ENCODE measurements around the gene SPTBN1.
"Not testable (repeated sequence)": the region's sequence is repeated elsewhere in the genome, so short reads cannot be mapped to it uniquely, and the experiment has no call there.

SPTBN1 gene

GRCh38 chr2:54497763-54498680 lies 41.9 kb downstream of the SPTBN1 start:
- H3K27me3 ChIP-seq (ENCODE audit: control insufficient read depth in 1 of 2, insufficient read depth in 2 of 2, low read length in 2 of 2) = no peaks in the 10 kb centered on the region
- no peak overlapping the region for H3K4me3 ChIP-seq (ENCODE audit: low read depth in 1 of 2, low read length in 2 of 2)

GRCh38 chr2:54499661-54500060 lies 43.5 kb downstream of the SPTBN1 start:
- no peaks in the 10 kb centered on the region for H3K36me3 ChIP-seq (ENCODE audit: control insufficient read depth in 1 of 2, insufficient read depth in 2 of 2, low read length in 2 of 2)
- no peak overlapping the region for H3K27ac ChIP-seq (ENCODE audit: low read depth, low read length)
- no peaks in the 10 kb centered on the region for H3K4me1 ChIP-seq (ENCODE audit: control insufficient read depth in 1 of 2, insufficient read depth in 2 of 2, low read length in 2 of 2)
- H3K27me3 ChIP-seq (ENCODE audit: control insufficient read depth in 1 of 2, insufficient read depth in 2 of 2, low read length in 2 of 2) = no peaks in the 10 kb centered on the region
- no peak overlapping the region for H3K4me3 ChIP-seq (ENCODE audit: low read depth in 1 of 2, low read length in 2 of 2)
- H3K9ac ChIP-seq (ENCODE audit: low read depth in 1 of 2, low read length in 2 of 2) = no peak overlapping the region
- H3K9me3 ChIP-seq (ENCODE audit: control insufficient read depth in 1 of 2, low read length in 2 of 2) = no peaks in the 10 kb centered on the region

More at GRCh38 chr2:54497763-54498680, 41.9 kb downstream of the SPTBN1 start:
- no peak overlapping the region for H3K9ac ChIP-seq (ENCODE audit: low read depth in 1 of 2, low read length in 2 of 2)
- H3K36me3 ChIP-seq (ENCODE audit: control insufficient read depth in 1 of 2, insufficient read depth in 2 of 2, low read length in 2 of 2) = no peaks in the 10 kb centered on the region
- H3K4me1 ChIP-seq (ENCODE audit: control insufficient read depth in 1 of 2, insufficient read depth in 2 of 2, low read length in 2 of 2) = no peaks in the 10 kb centered on the region
- no peaks in the 10 kb centered on the region for H3K9me3 ChIP-seq (ENCODE audit: control insufficient read depth in 1 of 2, low read length in 2 of 2)
- no peak overlapping the region for H3K27ac ChIP-seq (ENCODE audit: low read depth, low read length)

GRCh38 chr2:54500404-54501205 lies 44.5 kb downstream of the SPTBN1 start:
- Histone ChIP-seq H3K4me3 (ENCODE audit: low read depth in 1 of 2, low read length in 2 of 2) (no peak overlapping the region), H3K27ac (ENCODE audit: low read depth, low read length) (no peak overlapping the region), H3K9me3 (ENCODE audit: control insufficient read depth in 1 of 2, low read length in 2 of 2) (no peaks in the 10 kb centered on the region), H3K9ac (ENCODE audit: low read depth in 1 of 2, low read length in 2 of 2) (no peak overlapping the region), H3K36me3 (ENCODE audit: control insufficient read depth in 1 of 2, insufficient read depth in 2 of 2, low read length in 2 of 2) (no peaks in the 10 kb centered on the region), H3K4me1 (ENCODE audit: control insufficient read depth in 1 of 2, insufficient read depth in 2 of 2, low read length in 2 of 2) (no peaks in the 10 kb centered on the region), H3K27me3 (ENCODE audit: control insufficient read depth in 1 of 2, insufficient read depth in 2 of 2, low read length in 2 of 2) (no peaks in the 10 kb centered on the region)

DNA sequence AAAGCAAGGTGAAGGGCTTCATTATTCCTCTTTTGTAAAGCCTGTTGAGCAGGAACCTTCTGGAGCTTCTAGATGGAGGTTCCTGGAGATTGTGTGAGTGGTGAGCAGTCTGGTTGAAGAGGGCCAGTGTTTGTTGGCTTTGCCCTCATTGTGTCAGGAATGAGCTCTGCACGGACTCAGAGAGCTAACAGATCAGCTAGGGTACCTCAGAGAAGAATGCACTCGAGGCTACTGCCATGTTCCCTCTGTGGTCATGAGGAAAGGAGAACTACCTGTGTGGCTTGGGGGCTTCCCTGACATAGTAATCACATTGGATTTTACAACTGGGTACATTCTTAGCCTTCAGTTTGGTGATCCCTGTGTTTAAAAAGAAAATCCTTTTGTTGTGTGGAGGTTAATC lies 46.6 kb downstream of the SPTBN1 start:
- no peaks in the 10 kb centered on the region for H3K27me3 ChIP-seq (ENCODE audit: control insufficient read depth in 1 of 2, insufficient read depth in 2 of 2, low read length in 2 of 2)
- H3K27ac ChIP-seq (ENCODE audit: low read depth, low read length) = no peak overlapping the region
- H3K9ac ChIP-seq (ENCODE audit: low read depth in 1 of 2, low read length in 2 of 2) = no peak overlapping the region
- H3K4me3 ChIP-seq (ENCODE audit: low read depth in 1 of 2, low read length in 2 of 2) = no peak overlapping the region
- no peaks in the 10 kb centered on the region for H3K36me3 ChIP-seq (ENCODE audit: control insufficient read depth in 1 of 2, insufficient read depth in 2 of 2, low read length in 2 of 2)
- no peaks in the 10 kb centered on the region for H3K4me1 ChIP-seq (ENCODE audit: control insufficient read depth in 1 of 2, insufficient read depth in 2 of 2, low read length in 2 of 2)
- H3K9me3 ChIP-seq (ENCODE audit: control insufficient read depth in 1 of 2, low read length in 2 of 2) = no peaks in the 10 kb centered on the region

DNA sequence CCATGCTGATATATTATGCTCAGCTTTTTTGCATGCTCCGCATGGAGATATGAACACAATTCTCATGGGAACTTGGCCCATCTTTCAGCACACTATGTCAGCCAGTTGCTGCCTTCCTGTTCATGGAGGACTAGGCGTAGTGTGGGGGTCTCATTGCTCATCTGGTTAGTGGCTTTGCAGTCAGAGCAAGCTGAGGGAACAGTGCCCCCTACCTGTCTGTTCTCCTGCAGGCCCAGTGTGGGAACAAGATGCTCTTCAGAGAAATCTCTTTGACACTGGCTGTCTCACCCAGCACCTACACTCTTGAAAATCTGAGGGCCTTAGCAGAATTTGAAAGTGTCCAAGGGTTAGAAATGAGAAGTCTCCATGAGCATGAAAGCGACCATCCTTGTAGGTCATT lies 47.1 kb downstream of the SPTBN1 start:
- Histone ChIP-seq H3K36me3 (ENCODE audit: control insufficient read depth in 1 of 2, insufficient read depth in 2 of 2, low read length in 2 of 2) (no peaks in the 10 kb centered on the region), H3K27me3 (ENCODE audit: control insufficient read depth in 1 of 2, insufficient read depth in 2 of 2, low read length in 2 of 2) (no peaks in the 10 kb centered on the region), H3K9me3 (ENCODE audit: control insufficient read depth in 1 of 2, low read length in 2 of 2) (no peaks in the 10 kb centered on the region), H3K9ac (ENCODE audit: low read depth in 1 of 2, low read length in 2 of 2) (no peak overlapping the region), H3K27ac (ENCODE audit: low read depth, low read length) (no peak overlapping the region), H3K4me1 (ENCODE audit: control insufficient read depth in 1 of 2, insufficient read depth in 2 of 2, low read length in 2 of 2) (no peaks in the 10 kb centered on the region), H3K4me3 (ENCODE audit: low read depth in 1 of 2, low read length in 2 of 2) (no peak overlapping the region)

DNA sequence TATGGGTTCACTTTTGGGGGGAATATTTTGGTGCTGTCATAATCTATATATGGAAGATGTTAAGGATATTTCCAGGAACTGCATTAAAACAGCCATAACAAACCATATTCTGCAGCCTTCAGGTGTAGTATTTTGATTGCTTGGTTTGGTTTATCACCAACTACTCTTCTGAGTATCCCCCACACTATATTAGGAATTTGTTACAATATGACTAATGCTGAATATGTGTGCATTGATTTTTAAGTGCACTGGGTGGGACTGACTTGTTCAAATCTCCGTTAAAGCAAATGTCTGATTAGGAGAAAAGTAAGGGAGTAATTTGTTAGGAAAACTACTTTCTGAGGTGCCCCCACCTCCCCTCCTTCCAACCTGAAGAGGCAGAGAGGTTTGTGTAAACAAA lies 47.7 kb downstream of the SPTBN1 start:
- no peaks in the 10 kb centered on the region for H3K27me3 ChIP-seq (ENCODE audit: control insufficient read depth in 1 of 2, insufficient read depth in 2 of 2, low read length in 2 of 2)
- H3K4me3 ChIP-seq (ENCODE audit: low read depth in 1 of 2, low read length in 2 of 2) = no peak overlapping the region
- no peak overlapping the region for H3K9ac ChIP-seq (ENCODE audit: low read depth in 1 of 2, low read length in 2 of 2)
- no peak overlapping the region for H3K27ac ChIP-seq (ENCODE audit: low read depth, low read length)
- H3K4me1 ChIP-seq (ENCODE audit: control insufficient read depth in 1 of 2, insufficient read depth in 2 of 2, low read length in 2 of 2) = no peaks in the 10 kb centered on the region
- H3K9me3 ChIP-seq (ENCODE audit: control insufficient read depth in 1 of 2, low read length in 2 of 2) = no peaks in the 10 kb centered on the region
- no peaks in the 10 kb centered on the region for H3K36me3 ChIP-seq (ENCODE audit: control insufficient read depth in 1 of 2, insufficient read depth in 2 of 2, low read length in 2 of 2)

DNA sequence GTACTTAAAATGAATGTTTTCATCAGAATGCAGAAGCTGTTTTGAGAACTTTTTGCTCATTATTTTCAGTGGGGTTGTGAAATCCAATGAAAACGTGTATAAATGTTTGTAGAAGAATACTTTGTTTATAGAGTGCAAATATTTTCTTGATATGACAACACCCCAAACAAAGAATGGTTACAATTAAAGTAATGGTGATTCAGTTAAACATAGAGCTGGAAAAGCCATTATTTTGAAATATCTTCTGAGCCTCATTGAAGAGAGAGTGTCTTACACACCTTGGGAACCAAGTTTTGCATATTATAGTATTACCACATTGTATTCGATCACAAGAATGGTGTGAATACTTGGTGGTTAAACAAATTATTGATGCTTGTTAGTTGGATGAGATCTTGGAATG lies 48.7 kb downstream of the SPTBN1 start:
- H3K9ac ChIP-seq (ENCODE audit: low read depth in 1 of 2, low read length in 2 of 2) = no peak overlapping the region
- H3K9me3 ChIP-seq (ENCODE audit: control insufficient read depth in 1 of 2, low read length in 2 of 2) = no peaks in the 10 kb centered on the region
- no peak overlapping the region for H3K27ac ChIP-seq (ENCODE audit: low read depth, low read length)
- no peaks in the 10 kb centered on the region for H3K36me3 ChIP-seq (ENCODE audit: control insufficient read depth in 1 of 2, insufficient read depth in 2 of 2, low read length in 2 of 2)
- H3K4me3 ChIP-seq (ENCODE audit: low read depth in 1 of 2, low read length in 2 of 2) = no peak overlapping the region
- no peaks in the 10 kb centered on the region for H3K27me3 ChIP-seq (ENCODE audit: control insufficient read depth in 1 of 2, insufficient read depth in 2 of 2, low read length in 2 of 2)
- H3K4me1 ChIP-seq (ENCODE audit: control insufficient read depth in 1 of 2, insufficient read depth in 2 of 2, low read length in 2 of 2) = no peaks in the 10 kb centered on the region

GRCh38 chr2:54508541-54508940 lies 52.4 kb downstream of the SPTBN1 start:
- Histone ChIP-seq H3K9me3 (ENCODE audit: control insufficient read depth in 1 of 2, low read length in 2 of 2) (no peaks in the 10 kb centered on the region), H3K4me1 (ENCODE audit: control insufficient read depth in 1 of 2, insufficient read depth in 2 of 2, low read length in 2 of 2) (peaks cover 0 to 4% of the 10 kb centered on the region in 2 donors), H3K27ac (ENCODE audit: low read depth, low read length) (no peak overlapping the region), H3K9ac (ENCODE audit: low read depth in 1 of 2, low read length in 2 of 2) (no peak overlapping the region), H3K27me3 (ENCODE audit: control insufficient read depth in 1 of 2, insufficient read depth in 2 of 2, low read length in 2 of 2) (no peaks in the 10 kb centered on the region), H3K4me3 (ENCODE audit: low read depth in 1 of 2, low read length in 2 of 2) (no peak overlapping the region), H3K36me3 (ENCODE audit: control insufficient read depth in 1 of 2, insufficient read depth in 2 of 2, low read length in 2 of 2) (no peaks in the 10 kb centered on the region)

- not testable (repeated sequence) for H3K27ac ChIP-seq (ENCODE audit: low read depth, low read length); H3K36me3 ChIP-seq (ENCODE audit: control insufficient read depth in 1 of 2, insufficient read depth in 2 of 2, low read length in 2 of 2); H3K9ac ChIP-seq (ENCODE audit: low read depth in 1 of 2, low read length in 2 of 2); H3K4me1 ChIP-seq (ENCODE audit: control insufficient read depth in 1 of 2, insufficient read depth in 2 of 2, low read length in 2 of 2); H3K9me3 ChIP-seq (ENCODE audit: control insufficient read depth in 1 of 2, low read length in 2 of 2); H3K4me3 ChIP-seq (ENCODE audit: low read depth in 1 of 2, low read length in 2 of 2); H3K27me3 ChIP-seq (ENCODE audit: control insufficient read depth in 1 of 2, insufficient read depth in 2 of 2, low read length in 2 of 2)
Observed at GRCh38 chr2:54509043-54509442, 52.9 kb downstream of the SPTBN1 start.

GRCh38 chr2:54510916-54511315 lies 54.8 kb downstream of the SPTBN1 start:
- Histone ChIP-seq H3K4me1 (ENCODE audit: control insufficient read depth in 1 of 2, insufficient read depth in 2 of 2, low read length in 2 of 2) (peaks cover 0 to 4% of the 10 kb centered on the region in 2 donors), H3K27me3 (ENCODE audit: control insufficient read depth in 1 of 2, insufficient read depth in 2 of 2, low read length in 2 of 2) (no peaks in the 10 kb centered on the region), H3K4me3 (ENCODE audit: low read depth in 1 of 2, low read length in 2 of 2) (no peak overlapping the region), H3K9ac (ENCODE audit: low read depth in 1 of 2, low read length in 2 of 2) (no peak overlapping the region), H3K9me3 (ENCODE audit: control insufficient read depth in 1 of 2, low read length in 2 of 2) (no peaks in the 10 kb centered on the region), H3K27ac (ENCODE audit: low read depth, low read length) (no peak overlapping the region), H3K36me3 (ENCODE audit: control insufficient read depth in 1 of 2, insufficient read depth in 2 of 2, low read length in 2 of 2) (no peaks in the 10 kb centered on the region)

Measured in duodenal mucosa (tissue), 2 donors.